Measurements from ENCODE around the gene SVIL. TPM values are rescaled to one million over a fixed set of nuclear protein-coding genes. Genes with fewer than 3 reads are reported as not detected.

Gene SVIL, protein sequence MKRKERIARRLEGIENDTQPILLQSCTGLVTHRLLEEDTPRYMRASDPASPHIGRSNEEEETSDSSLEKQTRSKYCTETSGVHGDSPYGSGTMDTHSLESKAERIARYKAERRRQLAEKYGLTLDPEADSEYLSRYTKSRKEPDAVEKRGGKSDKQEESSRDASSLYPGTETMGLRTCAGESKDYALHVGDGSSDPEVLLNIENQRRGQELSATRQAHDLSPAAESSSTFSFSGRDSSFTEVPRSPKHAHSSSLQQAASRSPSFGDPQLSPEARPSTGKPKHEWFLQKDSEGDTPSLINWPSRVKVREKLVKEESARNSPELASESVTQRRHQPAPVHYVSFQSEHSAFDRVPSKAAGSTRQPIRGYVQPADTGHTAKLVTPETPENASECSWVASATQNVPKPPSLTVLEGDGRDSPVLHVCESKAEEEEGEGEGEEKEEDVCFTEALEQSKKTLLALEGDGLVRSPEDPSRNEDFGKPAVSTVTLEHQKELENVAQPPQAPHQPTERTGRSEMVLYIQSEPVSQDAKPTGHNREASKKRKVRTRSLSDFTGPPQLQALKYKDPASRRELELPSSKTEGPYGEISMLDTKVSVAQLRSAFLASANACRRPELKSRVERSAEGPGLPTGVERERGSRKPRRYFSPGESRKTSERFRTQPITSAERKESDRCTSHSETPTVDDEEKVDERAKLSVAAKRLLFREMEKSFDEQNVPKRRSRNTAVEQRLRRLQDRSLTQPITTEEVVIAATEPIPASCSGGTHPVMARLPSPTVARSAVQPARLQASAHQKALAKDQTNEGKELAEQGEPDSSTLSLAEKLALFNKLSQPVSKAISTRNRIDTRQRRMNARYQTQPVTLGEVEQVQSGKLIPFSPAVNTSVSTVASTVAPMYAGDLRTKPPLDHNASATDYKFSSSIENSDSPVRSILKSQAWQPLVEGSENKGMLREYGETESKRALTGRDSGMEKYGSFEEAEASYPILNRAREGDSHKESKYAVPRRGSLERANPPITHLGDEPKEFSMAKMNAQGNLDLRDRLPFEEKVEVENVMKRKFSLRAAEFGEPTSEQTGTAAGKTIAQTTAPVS (N-terminal part only)
- total RNA-seq (2022; extraction: Qiagen RNA extraction) = 19.2 to 29.0 TPM (median 21.4 TPM) in 5 replicates

DNA sequence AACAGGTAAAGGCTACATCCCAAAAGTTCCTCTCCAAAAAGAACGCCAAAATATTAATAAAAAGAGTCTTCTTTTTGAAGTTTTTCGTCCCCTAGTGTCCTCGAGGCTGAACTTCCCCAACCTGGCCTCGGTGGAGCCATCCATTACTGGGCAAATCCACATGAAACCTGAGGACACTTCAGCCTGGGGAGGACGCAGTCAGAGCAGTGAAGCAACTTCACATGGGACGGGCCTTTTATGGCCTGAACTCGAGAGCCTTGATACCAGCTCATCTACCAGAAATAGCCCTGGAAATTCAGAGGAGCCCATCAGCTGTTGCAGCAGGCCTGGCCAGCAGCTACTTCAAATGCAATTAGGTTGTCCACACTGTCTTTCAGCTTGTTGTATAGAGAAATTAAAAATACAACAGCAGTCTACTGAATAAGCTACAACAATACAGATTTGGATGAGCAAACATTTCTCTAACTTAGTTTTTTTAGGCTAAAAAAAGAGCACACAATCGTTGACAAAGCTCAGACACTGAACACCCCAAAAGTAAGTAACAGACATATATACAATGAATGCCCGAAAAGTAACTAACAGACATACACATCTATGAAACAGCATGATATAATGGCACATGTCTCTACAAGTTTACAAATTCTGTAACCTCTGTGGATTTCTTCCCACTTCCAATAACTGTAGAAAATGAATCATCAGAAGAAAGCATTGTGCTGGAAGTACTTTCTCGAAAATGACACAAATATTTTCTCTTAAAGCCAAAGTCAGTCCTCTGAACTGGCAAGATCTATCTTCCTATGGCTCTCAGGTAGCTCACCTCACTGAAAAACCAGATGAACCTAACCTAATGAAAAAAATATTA lies at the start of gene SVIL:
Gene SVIL (minus strand): TSS at position 208 of the 862 bp plus-strand sequence. CDS start 79,913 bp downstream, outside the sequence.

